ELF-1 (cell line): ENCODE results near the gene COL9A3.
A peak's percentile ranks its signal among the peaks of the same experiment; 100 is the strongest.

Experiments used
- DNase-seq: peaks from one replicate; pipeline ENCODE4 v3.0.0-alpha.2; 2016; ENCODE audit warnings: low read depth, low spot score

The COL9A3 gene

DNA sequence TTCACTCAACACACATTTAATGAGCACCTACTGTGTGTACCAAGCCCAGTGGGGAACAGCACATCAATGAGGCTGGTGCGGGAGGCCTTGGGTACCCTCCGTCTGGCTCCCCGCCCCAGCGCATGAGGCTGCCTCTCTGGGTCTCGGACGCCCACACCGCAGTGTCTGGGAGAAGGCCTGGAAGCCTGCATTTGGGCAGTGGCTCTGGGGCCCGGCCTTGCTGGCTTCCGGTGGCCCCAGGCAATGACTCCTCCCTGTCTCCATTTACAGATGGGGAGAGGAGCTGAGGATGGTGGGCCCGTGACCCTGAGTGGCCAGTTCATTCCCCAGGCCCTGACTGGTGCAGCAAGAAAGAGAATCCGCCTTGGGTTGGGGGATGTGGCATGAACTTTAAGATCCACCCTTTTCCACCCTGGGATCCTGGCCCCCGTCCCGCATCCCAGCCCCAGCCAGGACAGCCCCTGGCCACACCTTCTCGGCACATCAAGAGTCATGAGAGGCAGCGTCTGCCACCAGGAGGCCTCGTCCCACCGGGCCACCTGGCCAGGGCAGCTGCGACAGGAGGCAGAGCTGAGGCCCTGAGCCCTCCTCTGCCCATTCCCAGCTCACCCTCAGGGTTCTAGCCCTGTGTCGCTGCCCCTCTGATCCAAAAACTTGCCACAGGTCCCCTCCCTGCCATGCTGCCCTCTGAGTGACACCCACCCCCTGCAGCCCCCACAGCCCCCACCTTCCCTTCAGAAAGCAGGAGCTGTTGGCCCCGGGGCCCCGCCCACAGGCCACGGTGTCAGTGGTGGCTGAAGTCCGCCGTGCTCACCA lies 38.0 kb upstream of the COL9A3 start:
- peak; percentile 42 for DNase-seq

DNA sequence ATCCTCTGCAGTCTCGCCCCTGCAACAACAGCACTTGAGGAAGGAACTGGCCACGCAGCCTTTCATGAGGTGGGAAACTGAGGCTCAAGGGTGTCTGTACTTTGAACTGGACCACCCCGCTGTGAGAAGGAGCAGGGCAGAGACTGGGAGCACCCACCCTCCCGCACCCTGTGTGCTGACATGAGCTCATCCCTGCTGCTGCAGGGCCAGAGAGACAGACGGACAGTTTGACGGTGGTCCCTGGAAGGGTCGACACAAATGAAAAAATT lies 37.5 kb upstream of the COL9A3 start:
- no peak for DNase-seq

GRCh38 chr20:62780204-62780603 lies 36.6 kb upstream of the COL9A3 start:
- DNase-seq = no peak

- DNase-seq = no peak
Observed at GRCh38 chr20:62780696-62781095, 36.2 kb upstream of the COL9A3 start.

DNA sequence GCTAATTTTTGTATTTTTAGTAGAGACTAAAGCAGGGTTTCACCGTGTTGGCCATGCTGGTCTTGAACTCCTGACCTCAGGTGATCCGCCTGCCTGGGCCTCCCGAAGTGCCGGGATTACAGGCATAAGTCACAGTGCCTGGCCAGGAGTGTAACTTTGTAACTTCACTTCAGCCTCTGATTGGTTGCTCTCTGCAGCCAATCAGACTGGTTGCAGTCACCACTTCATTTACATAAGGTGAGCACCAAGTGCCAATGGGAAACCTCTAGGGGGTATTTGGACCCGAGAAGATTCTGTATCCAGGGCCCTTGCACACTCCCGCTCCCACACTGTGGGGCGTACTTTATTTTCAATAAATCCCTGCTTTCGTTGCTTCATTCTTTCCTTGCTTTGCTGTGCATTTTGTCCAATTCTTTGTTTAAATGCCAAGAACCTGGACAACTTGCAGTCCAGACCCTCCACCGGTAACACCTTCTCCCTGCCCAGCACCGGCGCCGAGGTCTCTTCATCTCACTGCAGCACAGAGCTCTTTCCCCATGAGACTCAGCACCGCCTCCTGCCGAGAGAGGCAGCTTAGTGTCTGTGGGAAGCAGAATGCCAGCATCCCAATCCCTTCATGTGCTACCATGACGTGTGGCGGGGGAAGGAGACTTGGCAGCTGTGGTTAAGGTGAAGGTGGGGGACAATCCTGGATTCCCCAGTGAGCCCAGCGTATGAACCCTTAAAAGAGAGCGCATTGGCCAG lies 34.5 kb upstream of the COL9A3 start:
- DNase-seq = peak; percentile 48

GRCh38 chr20:62782893-62783278 lies 34.0 kb upstream of the COL9A3 start:
- DNase-seq = no peak

- no peak for DNase-seq
Observed at GRCh38 chr20:62784497-62784896, 32.4 kb upstream of the COL9A3 start.

DNA sequence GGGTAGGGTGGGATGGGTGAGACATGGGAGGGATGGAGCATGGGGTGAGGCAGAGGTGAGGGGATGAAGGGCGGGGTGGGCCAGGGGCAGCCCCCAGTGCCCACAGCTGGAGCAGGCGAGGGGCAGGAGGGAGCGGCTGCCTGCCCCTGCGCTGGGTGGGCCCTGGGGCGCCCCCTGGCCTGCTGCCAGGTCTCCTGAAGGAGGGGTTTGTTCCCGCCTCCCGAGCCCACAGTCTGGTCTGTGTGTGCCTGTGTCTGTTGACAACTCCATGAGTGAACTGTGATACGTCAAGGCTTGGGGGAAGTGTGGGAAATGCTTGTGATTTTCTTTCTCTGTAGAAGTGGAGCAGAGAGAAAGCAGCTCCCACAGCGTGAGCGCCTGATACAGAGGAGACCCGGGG lies 31.5 kb upstream of the COL9A3 start:
- no peak for DNase-seq

GRCh38 chr20:62786157-62786556 lies 30.7 kb upstream of the COL9A3 start:
- peak; percentile 67 for DNase-seq

DNA sequence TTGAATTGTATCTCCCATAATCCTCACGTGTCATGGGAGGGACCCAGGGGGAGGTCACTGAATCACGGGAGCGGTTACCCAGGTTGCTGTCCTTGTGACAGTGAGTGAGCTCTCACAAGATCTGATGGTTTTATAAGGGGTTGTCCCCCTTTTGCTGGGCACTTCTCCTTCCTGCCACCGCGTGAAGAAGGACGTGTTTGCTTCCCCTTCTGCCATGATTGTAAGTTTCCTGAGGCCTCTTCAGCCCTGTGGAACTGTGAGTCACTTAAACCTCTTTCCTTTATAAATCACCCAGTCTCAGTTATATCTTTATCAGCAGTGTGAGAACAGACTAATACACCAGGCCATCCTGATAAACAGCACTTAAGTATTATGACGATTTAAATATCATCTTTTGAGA lies 29.5 kb upstream of the COL9A3 start:
- DNase-seq = no peak

DNA sequence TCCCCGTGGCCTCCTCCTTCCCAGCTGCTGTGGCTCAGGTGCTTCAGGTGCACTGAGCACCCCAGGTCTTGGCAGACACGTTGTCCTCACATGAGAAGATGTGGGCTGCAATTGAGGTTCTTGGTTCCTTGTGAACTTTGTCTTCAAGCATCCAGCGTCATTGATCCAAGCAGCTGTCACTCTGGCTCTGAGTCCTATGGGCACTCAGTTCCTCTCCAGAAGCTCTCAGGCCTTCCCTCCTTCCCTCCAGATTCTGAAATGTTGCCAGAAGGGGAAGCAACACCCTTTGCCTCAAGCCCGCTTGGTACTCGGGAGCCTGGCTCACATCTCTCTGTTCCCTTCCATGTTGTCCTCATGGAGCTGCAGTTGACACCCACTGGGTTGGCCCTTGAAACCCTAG lies 29.0 kb upstream of the COL9A3 start:
- DNase-seq = no peak

DNA sequence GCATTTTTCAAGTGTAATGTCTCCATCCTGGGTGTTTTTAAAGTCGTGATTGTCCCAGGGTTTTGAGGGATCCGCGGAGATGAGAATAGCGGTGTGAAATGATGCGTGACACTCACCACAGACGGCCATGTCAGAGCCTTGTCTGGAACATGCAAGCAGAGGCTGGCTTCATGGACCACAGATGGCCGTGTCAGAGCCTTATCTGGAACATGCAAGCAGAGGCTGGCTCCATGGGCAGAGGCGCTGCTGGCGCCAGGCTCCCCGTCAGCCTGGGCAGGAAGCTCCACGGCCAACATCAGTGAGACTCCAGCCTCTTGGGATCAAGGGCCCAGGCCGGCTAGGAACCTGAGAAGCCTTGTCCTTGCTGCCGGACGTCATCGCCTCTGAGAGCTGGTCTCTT lies 28.2 kb upstream of the COL9A3 start:
- DNase-seq = no peak

DNA sequence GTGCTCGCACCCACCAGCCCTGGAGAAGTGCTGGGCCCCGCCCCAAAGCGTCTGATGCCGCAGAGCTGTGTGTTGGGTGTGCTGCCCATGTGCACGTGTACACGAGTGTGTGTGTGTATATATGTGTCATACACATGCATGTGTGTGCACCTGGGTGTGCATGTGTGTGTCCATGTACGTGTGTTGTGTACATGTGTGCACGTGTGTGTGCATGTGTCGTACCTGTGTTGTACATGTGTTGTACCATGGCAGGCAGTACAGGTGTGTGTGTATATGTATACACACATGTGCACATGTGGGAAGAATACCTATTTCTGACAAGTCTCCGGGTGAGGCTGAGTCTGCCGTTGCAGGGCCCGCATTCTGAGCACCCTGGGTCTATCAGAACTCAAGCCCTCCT lies 26.8 kb upstream of the COL9A3 start:
- no peak for DNase-seq

GRCh38 chr20:62791301-62792181 lies 25.3 kb upstream of the COL9A3 start:
- DNase-seq = peak; percentile 96

GRCh38 chr20:62792182-62792939 lies 24.5 kb upstream of the COL9A3 start:
- no peak for DNase-seq

DNA sequence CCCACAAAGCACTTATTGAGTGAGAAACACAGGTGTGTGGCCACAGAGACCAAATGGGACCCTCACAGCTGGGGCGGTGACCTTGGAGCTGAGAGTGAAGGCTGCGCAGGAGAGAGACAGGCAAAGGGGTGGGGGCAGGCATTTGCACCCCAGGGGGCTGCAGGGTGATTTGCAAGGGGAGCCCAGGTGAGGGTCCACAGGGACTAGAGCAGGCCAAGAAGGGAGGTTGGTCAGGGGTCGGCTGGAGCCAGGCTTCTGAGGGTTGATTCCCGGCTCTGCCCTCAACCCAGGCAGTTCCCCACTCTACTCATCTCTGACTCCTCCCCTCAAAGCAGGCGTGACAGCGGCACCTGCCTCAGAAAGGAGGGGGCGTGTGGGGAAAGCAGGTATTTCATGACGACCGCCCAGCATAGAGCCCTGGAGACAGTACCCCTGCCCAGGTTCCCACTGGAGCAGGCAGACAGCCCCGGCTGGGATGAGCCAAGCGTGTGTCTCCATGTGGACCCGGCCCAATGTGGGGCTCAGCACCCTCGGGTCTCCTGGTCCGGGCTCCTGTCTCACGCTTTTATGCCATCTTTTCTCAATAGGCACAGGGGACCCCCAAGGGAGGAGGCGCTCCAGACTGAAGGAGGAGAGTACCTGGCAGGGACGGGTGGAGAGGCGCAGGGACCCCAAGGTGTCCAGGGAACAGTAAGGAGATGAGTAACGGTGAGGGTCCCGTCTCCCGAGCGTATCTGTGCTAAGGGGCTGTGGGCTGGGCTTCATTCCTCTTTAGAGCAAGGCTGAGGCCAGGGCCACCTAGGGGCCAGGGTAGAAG lies 23.7 kb upstream of the COL9A3 start:
- no peak for DNase-seq

GRCh38 chr20:62793757-62794006 lies 23.2 kb upstream of the COL9A3 start:
- no peak for DNase-seq

GRCh38 chr20:62794007-62794724 lies 22.7 kb upstream of the COL9A3 start:
- peak; percentile 97 for DNase-seq

- DNase-seq = peak; percentile 65
Observed at GRCh38 chr20:62795023-62795761, 21.7 kb upstream of the COL9A3 start.
